Stimulated activated naive CD8-positive, alpha-beta T cell treated with anti-CD3 and anti-CD28 coated beads, Interleukin-15, Interleukin-2, amounts not matched to agents 100 ng/mL and 50 ng/mL, for 24 hours (primary cell): ENCODE data around the gene TMPRSS9.

Experiments used
- H3K27ac Mint-ChIP-seq: one replicate; pipeline ENCODE4 v1.8.0; 2021; ENCODE audit warnings: mild to moderate bottlenecking, mixed read lengths
- H3K27me3 Mint-ChIP-seq: one replicate; pipeline ENCODE4 v1.8.0; 2021; ENCODE audit warnings: mixed read lengths
- H3K36me3 Mint-ChIP-seq: one replicate; pipeline ENCODE4 v1.8.0; 2021; ENCODE audit warnings: low read depth, mixed read lengths
- H3K4me1 Mint-ChIP-seq: one replicate; pipeline ENCODE4 v1.8.0; 2021; ENCODE audit warnings: low read depth, mixed read lengths
- H3K4me3 Mint-ChIP-seq: one replicate; pipeline ENCODE4 v1.8.0; 2021; ENCODE audit warnings: mild to moderate bottlenecking, mixed read lengths
- H3K9me3 Mint-ChIP-seq: one replicate; pipeline ENCODE4 v1.8.0; 2021; ENCODE audit warnings: mixed read lengths

TMPRSS9 gene

GRCh38 chr19:2358548-2359173 lies 1.4 kb upstream of the TMPRSS9 start:
- no peak overlapping the region for H3K27ac Mint-ChIP-seq
- H3K4me3 Mint-ChIP-seq, result no peak overlapping the region
- peaks cover 4% of the 10 kb centered on the region for H3K4me1 Mint-ChIP-seq
- H3K9me3 Mint-ChIP-seq, result no peaks in the 10 kb centered on the region
- H3K27me3 Mint-ChIP-seq, result peaks cover 6% of the 10 kb centered on the region
- no peaks in the 10 kb centered on the region for H3K36me3 Mint-ChIP-seq

GRCh38 chr19:2360833-2361232 lies 768 bp downstream of the TMPRSS9 start:
- no peaks in the 10 kb centered on the region for H3K36me3 Mint-ChIP-seq
- peaks cover 4% of the 10 kb centered on the region for H3K4me1 Mint-ChIP-seq
- no peak overlapping the region for H3K27ac Mint-ChIP-seq
- peaks cover 19% of the 10 kb centered on the region for H3K27me3 Mint-ChIP-seq
- no peaks in the 10 kb centered on the region for H3K9me3 Mint-ChIP-seq
- H3K4me3 Mint-ChIP-seq, result no peak overlapping the region

GRCh38 chr19:2361246-2362045 lies 1.4 kb downstream of the TMPRSS9 start:
- Mint-ChIP-seq H3K9me3 (no peaks in the 10 kb centered on the region), H3K4me3 (no peak overlapping the region), H3K27ac (no peak overlapping the region), H3K27me3 (peaks cover 19% of the 10 kb centered on the region), H3K4me1 (peaks cover 4% of the 10 kb centered on the region), H3K36me3 (no peaks in the 10 kb centered on the region)

- Mint-ChIP-seq H3K9me3 (no peaks in the 10 kb centered on the region), H3K27me3 (peaks cover 19% of the 10 kb centered on the region), H3K36me3 (no peaks in the 10 kb centered on the region), H3K4me3 (no peak overlapping the region), H3K4me1 (peaks cover 4% of the 10 kb centered on the region), H3K27ac (no peak overlapping the region)
Observed at GRCh38 chr19:2362046-2362969, 2.2 kb downstream of the TMPRSS9 start.

DNA sequence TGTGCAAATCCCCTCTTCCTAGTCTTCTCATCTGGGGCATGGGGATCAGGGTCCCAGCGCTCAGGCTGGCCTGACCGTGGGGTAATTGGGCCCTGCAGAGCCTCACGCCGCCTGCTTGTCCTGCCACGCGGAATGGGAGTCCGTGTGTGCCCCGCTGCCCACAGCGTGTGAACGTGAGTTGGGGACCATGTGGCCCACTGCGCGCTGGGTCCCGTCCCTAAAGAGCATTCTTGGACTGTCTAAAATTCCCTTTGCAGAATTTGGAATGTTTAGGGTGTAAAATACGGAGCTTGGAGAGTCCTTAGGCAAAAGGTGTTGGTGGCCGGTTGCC lies 2.9 kb downstream of the TMPRSS9 start:
- H3K4me3 Mint-ChIP-seq, result no peak overlapping the region
- H3K27ac Mint-ChIP-seq, result no peak overlapping the region
- H3K4me1 Mint-ChIP-seq, result peaks cover 4% of the 10 kb centered on the region
- no peaks in the 10 kb centered on the region for H3K36me3 Mint-ChIP-seq
- no peaks in the 10 kb centered on the region for H3K9me3 Mint-ChIP-seq
- H3K27me3 Mint-ChIP-seq, result peaks cover 19% of the 10 kb centered on the region

GRCh38 chr19:2363419-2363818 lies 3.4 kb downstream of the TMPRSS9 start:
- Mint-ChIP-seq H3K4me3 (no peak overlapping the region), H3K36me3 (no peaks in the 10 kb centered on the region), H3K4me1 (peaks cover 4% of the 10 kb centered on the region), H3K27me3 (peaks cover 24% of the 10 kb centered on the region), H3K9me3 (no peaks in the 10 kb centered on the region), H3K27ac (no peak overlapping the region)

- Mint-ChIP-seq H3K36me3 (no peaks in the 10 kb centered on the region), H3K4me1 (peaks cover 4% of the 10 kb centered on the region), H3K27ac (no peak overlapping the region), H3K27me3 (peaks cover 23% of the 10 kb centered on the region), H3K4me3 (no peak overlapping the region), H3K9me3 (no peaks in the 10 kb centered on the region)
Observed at GRCh38 chr19:2365201-2365970, 5.3 kb downstream of the TMPRSS9 start.

DNA sequence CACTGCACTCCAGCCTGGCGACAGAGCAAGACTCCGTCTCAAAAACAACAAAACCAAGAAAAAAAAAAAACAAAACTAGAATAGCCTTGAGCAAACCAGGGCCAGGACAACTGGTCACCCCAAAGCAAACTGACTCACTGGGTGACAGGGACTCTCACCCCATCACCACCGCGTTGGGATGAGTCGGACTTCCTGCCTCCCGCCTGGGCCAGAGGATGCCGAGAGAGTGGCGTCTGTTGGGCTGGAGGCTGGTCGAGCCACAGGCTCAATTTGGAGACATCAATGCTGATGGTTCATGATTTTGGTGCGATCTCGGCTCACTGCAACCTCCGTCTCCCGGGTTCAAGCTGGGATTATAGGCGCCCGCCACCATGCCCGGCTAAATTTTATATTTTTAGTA lies 11.6 kb downstream of the TMPRSS9 start:
- Mint-ChIP-seq H3K4me1 (no peaks in the 10 kb centered on the region), H3K27me3 (peaks cover 5% of the 10 kb centered on the region), H3K4me3 (no peak overlapping the region), H3K27ac (no peak overlapping the region), H3K9me3 (no peaks in the 10 kb centered on the region), H3K36me3 (no peaks in the 10 kb centered on the region)

DNA sequence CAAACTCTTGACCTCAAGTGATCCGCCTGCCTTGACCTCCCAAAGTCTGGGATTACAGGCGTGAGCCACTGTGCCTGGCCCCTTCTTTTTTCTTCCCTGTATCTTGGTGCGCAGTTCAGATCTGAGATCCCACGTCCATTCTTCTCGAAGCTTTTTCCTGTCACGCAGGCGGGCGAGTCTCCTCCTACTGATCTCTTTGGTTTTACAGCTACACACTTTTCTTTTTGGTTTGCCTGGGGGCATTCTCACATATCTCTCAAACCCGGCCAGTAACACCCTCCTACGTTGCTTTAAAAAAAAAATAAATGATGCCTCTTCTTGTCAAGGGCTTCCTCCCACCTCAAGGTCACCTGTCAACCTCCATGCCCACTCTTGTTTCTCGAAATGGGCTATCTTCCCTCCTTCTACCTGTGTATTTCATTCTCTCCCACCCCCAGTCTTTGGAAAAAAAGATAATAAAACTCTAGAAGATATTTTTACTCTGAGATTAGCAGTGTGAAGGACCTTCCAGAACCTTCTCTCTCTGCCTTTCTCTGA lies 12.1 kb downstream of the TMPRSS9 start:
- H3K4me3 Mint-ChIP-seq, result no peak overlapping the region
- H3K27me3 Mint-ChIP-seq, result peaks cover 5% of the 10 kb centered on the region
- H3K27ac Mint-ChIP-seq, result no peak overlapping the region
- no peaks in the 10 kb centered on the region for H3K9me3 Mint-ChIP-seq
- H3K4me1 Mint-ChIP-seq, result no peaks in the 10 kb centered on the region
- no peaks in the 10 kb centered on the region for H3K36me3 Mint-ChIP-seq

- H3K27ac Mint-ChIP-seq, result no peak overlapping the region
- no peaks in the 10 kb centered on the region for H3K27me3 Mint-ChIP-seq
- peaks cover 6% of the 10 kb centered on the region for H3K36me3 Mint-ChIP-seq
- H3K9me3 Mint-ChIP-seq, result peaks cover 8% of the 10 kb centered on the region
- H3K4me1 Mint-ChIP-seq, result no peaks in the 10 kb centered on the region
- no peak overlapping the region for H3K4me3 Mint-ChIP-seq
Observed at GRCh38 chr19:2374808-2375207, 14.7 kb downstream of the TMPRSS9 start.

- Mint-ChIP-seq H3K36me3 (peaks cover 8% of the 10 kb centered on the region), H3K4me1 (no peaks in the 10 kb centered on the region), H3K27me3 (no peaks in the 10 kb centered on the region), H3K27ac (no peak overlapping the region), H3K4me3 (no peak overlapping the region), H3K9me3 (peaks cover 8% of the 10 kb centered on the region)
Observed at GRCh38 chr19:2375353-2376121, 15.5 kb downstream of the TMPRSS9 start.

GRCh38 chr19:2376784-2377519 lies 16.9 kb downstream of the TMPRSS9 start:
- Mint-ChIP-seq H3K27me3 (no peaks in the 10 kb centered on the region), H3K4me3 (no peak overlapping the region), H3K27ac (no peak overlapping the region), H3K4me1 (no peaks in the 10 kb centered on the region), H3K36me3 (peaks cover 8% of the 10 kb centered on the region), H3K9me3 (peaks cover 8% of the 10 kb centered on the region)

- H3K36me3 Mint-ChIP-seq, result peaks cover 8% of the 10 kb centered on the region
- no peak overlapping the region for H3K27ac Mint-ChIP-seq
- no peak overlapping the region for H3K4me3 Mint-ChIP-seq
- H3K9me3 Mint-ChIP-seq, result peaks cover 8% of the 10 kb centered on the region
- no peaks in the 10 kb centered on the region for H3K27me3 Mint-ChIP-seq
- H3K4me1 Mint-ChIP-seq, result peaks cover 6% of the 10 kb centered on the region
Observed at GRCh38 chr19:2380567-2380966, 20.5 kb downstream of the TMPRSS9 start.
